Posterior vena cava (tissue), 2 donors: ENCODE measurements around the gene TMED8. TPM values are rescaled to one million over a fixed set of nuclear protein-coding genes. Genes with fewer than 3 reads are reported as not detected.
"Not testable (repeated sequence)": the region's sequence is repeated elsewhere in the genome, so short reads cannot be mapped to it uniquely, and the experiment has no call there.

Source experiments
- DNase-seq: peaks from one replicate; pipeline ENCODE4 v3.0.0-alpha.2; 2020; ENCODE audit warnings: low spot score
- intact Hi-C, 2 donors: fragments of 100-400 bp; cut with DNase I; formaldehyde crosslinking; loops; one replicate each; pipeline versions ENCODE4 v1.14.1 to v1.14.2; 2022 to 2023
- total RNA-seq, 2 donors: library from RNA; stranded (reverse); fragmentation: NEBNext Ultra II Directional; extraction: Animal tissue kit (Norgen Biotek cat#: 25700); gene quantifications; one replicate each; pipeline ENCODE4 v1.2.1, GENCODE V29; 2021
- donor health status: DM: yes; HTN: yes; CAD: no.
- donor health status: DM: yes; HTN: yes; CAD: no.

The TMED8 gene
- total RNA-seq, 2 donors from 2014 or later = 11.2 to 13.3 TPM

- intact Hi-C loops = no loop called here
- DNase-seq = no peak
Observed at GRCh38 chr14:77372304-77372841, 4.5 kb downstream of the TMED8 start.

GRCh38 chr14:77369285-77369684, 7.6 kb downstream of the TMED8 start:
- no peak for DNase-seq
- intact Hi-C loops = no loop called here

GRCh38 chr14:77364146-77364545, 12.7 kb downstream of the TMED8 start:
- DNase-seq = no peak
- intact Hi-C loops = no loop called here

- no peak for DNase-seq
- intact Hi-C loops = no loop called here
Observed at GRCh38 chr14:77359626-77360025, 17.3 kb downstream of the TMED8 start.

GRCh38 chr14:77356899-77357298, 20.0 kb downstream of the TMED8 start:
- intact Hi-C loops = no loop called here
- no peak for DNase-seq

- intact Hi-C loops = no loop called here
Observed at GRCh38 chr14:77355811-77356210, 21.1 kb downstream of the TMED8 start.

GRCh38 chr14:77353469-77354141, 23.3 kb downstream of the TMED8 start:
- intact Hi-C loops = no loop called here
- no peak for DNase-seq

More at GRCh38 chr14:77355811-77356210, 21.1 kb downstream of the TMED8 start:
- DNase-seq = no peak

- intact Hi-C loops = no loop called here
- no peak for DNase-seq
Observed at GRCh38 chr14:77347751-77348150, 29.1 kb downstream of the TMED8 start.

GRCh38 chr14:77346495-77346894, 30.4 kb downstream of the TMED8 start:
- intact Hi-C loops = no loop called here
- DNase-seq = no peak

- intact Hi-C loops = no loop called here
- DNase-seq = no peak
Observed at GRCh38 chr14:77344377-77344996, 32.4 kb downstream of the TMED8 start.

GRCh38 chr14:77343662-77344061, 33.2 kb downstream of the TMED8 start:
- intact Hi-C loops = no loop called here
- no peak for DNase-seq

GRCh38 chr14:77342726-77343397, 34.0 kb downstream of the TMED8 start:
- DNase-seq = no peak
- intact Hi-C loops = no loop called here

- no peak for DNase-seq
- intact Hi-C loops = no loop called here
Observed at GRCh38 chr14:77340389-77340788, 36.5 kb downstream of the TMED8 start.

- intact Hi-C loops = no loop called here
- no peak for DNase-seq
Observed at GRCh38 chr14:77339407-77339806, 37.5 kb downstream of the TMED8 start.

GRCh38 chr14:77338302-77338701, 38.6 kb downstream of the TMED8 start:
- DNase-seq = no peak
- intact Hi-C loops = no loop called here

- intact Hi-C loops = no loop called here
- no peak for DNase-seq
Observed at GRCh38 chr14:77337880-77338279, 39.0 kb downstream of the TMED8 start.

GRCh38 chr14:77337255-77337654, 39.6 kb downstream of the TMED8 start:
- DNase-seq, intact Hi-C loops: not testable (repeated sequence)

GRCh38 chr14:77335576-77335975, 41.3 kb downstream of the TMED8 start:
- intact Hi-C loops = no loop called here
- DNase-seq = no peak

- DNase-seq = no peak
- intact Hi-C loops = no loop called here
Observed at GRCh38 chr14:77329872-77330271, 47.0 kb downstream of the TMED8 start.

- DNase-seq = no peak
Observed at GRCh38 chr14:77327111-77327510, 49.8 kb downstream of the TMED8 start.

GRCh38 chr14:77325746-77326094, 51.2 kb downstream of the TMED8 start:
- intact Hi-C loops = no loop called here
- no peak for DNase-seq

More at GRCh38 chr14:77327111-77327510, 49.8 kb downstream of the TMED8 start:
- intact Hi-C loops = no loop called here
